HG03575 (cell line): ENCODE results near the gene FLT3.
"Not testable (repeated sequence)": the region's sequence is repeated elsewhere in the genome, so short reads cannot be mapped to it uniquely, and the experiment has no call there.

Source experiments
- ATAC-seq: cut with Tn5 transposase; IDR thresholded peaks from one replicate; pipeline ENCODE4 v1.9.1; 2021; ENCODE audit not compliant: unreplicated experiment, insufficient number of reproducible peaks, low FRiP score; ENCODE audit errors: extremely low read depth

Gene FLT3

DNA sequence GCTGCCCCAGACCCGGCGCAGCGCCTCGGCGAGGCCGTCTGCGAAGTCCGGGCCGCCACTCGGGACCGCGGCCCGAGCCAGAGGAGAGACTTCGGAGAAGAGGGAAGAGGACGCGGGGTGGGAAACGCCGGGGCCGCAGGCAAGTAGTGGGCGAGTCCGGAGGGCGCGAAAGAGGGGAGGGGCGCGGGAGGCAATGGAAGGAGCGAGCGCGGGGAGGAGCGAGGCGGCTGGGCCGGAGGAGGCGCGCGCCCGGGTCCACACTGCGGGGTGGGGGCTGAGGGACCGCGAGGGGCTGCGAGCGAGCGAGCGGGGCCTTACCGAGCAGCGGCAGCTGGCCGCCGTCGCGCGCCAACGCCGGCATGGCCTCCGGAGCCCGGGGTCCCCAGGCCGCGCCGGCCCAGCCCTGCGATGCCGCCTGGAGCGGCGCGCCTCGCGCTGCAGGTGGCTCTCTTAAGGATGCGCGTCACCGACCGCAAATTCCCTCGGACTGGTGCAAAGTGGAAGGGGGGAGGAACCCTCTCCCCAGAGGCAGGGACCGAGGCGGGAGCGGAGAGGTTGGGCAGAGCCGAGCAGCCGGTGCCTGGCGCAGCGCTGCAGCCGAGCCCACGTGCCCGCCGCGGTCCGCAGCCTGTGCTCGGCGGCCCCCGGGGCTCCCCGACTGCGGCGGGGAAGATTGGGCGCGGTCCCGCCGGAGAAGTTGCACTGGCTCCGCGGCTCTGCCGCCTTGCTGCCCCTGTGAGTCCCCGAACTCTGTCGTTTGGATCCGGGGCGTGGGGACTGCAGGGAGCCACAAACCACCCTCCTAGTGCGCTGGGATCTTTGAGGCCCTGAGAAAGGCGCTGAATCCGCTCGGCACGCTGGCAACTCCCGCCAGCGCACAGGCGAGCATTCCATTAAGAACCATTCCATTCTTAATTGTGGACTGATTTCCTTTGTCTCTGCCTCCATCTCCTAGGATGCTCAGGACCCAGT lies at the start of gene FLT3:
FLT3 (minus strand) TSS at position 427 of the 972 bp plus-strand sequence; CDS start at position 361, 66 bp downstream.
- ATAC-seq, result no peak

GRCh38 chr13:28147495-28147894 lies 47.1 kb upstream of the FLT3 start:
- ATAC-seq, result no peak

- no peak for ATAC-seq
These were observed 44.7 kb upstream of the FLT3 start for GRCh38 chr13:28145049-28145448.

GRCh38 chr13:28141542-28141941 lies 41.2 kb upstream of the FLT3 start:
- ATAC-seq, result not testable (repeated sequence)

DNA sequence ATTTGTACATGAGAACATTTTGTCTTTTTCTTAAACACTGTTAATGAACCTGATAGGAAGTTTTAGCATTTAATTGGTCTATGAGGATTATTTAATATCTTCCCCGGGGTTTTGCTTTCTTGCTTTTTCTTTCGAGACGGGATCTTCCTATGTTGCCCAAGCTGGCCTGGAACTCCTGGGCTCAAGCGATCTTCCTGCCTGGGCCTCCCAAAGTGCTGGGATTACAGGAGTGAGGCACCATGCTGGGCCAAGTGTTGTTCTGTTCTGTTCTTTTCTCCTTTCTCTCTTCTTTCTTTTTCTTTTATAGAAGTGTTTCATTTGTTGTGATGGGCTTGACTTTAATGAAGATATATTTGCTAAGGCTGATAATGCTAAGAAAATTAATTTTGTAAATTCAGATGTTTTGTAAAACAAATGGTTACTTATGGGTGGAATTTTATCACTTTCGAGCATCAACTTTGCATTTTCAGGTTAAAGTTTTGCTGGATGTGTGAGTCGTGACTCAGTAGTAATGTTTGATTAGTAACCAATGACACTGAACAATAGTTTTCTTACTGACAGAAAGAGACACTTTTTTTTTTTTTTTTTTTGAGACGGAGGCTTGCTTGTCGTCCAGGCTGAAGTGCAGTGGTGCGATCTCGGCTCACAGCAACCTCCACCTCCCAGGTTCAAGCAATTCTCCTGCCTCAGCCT lies 40.2 kb upstream of the FLT3 start:
- no peak for ATAC-seq

GRCh38 chr13:28138756-28139470 lies 38.5 kb upstream of the FLT3 start:
- ATAC-seq, result no peak

- ATAC-seq, result no peak
These were observed 37.8 kb upstream of the FLT3 start, which contains the start of gene PAN3 for GRCh38 chr13:28138012-28138755. Gene PAN3, plus strand, starts transcription at chr13:28138545. Its CDS starts 113 bp downstream, at chr13:28138658.

DNA sequence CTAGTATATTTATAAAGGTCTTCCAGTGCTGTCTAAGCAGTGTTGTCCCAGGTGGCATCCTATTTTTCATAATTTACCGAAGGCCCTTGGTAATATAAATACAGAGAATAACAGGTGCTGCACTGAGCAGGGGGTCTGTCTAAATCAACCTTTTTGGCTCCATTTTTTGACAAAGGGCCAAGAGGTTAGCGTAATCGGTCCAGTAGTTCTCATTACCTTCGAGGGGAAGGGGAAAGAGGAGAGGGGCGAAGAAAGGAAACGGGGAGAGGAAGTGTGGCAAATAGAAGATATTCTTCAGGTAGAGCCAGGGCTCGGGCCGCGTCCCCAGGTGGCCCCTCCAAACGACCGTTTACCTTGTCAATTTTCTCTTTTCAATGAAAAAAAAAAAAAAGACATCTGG lies 37.2 kb upstream of the FLT3 start:
- ATAC-seq, result no peak

DNA sequence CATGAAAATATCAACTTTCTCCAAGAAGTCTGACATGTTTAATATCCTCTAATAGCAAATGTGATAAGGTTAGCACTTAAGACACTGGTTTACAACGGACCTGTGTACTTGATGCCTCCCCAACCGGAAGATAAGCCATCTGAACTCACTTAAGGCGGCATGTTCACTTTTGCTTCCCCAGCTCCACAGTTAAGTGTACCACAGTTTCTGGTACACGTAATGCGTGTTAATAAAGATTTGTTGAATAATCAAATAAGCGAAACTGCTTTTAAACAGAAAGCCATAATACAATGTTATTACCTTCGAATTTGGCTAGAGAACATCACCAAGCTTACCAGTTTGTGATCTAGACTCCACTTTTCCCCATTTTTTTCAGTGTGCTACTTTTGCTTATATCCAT lies 36.5 kb upstream of the FLT3 start:
- ATAC-seq, result no peak

- no peak for ATAC-seq
These were observed 31.3 kb upstream of the FLT3 start for GRCh38 chr13:28131646-28132045.

DNA sequence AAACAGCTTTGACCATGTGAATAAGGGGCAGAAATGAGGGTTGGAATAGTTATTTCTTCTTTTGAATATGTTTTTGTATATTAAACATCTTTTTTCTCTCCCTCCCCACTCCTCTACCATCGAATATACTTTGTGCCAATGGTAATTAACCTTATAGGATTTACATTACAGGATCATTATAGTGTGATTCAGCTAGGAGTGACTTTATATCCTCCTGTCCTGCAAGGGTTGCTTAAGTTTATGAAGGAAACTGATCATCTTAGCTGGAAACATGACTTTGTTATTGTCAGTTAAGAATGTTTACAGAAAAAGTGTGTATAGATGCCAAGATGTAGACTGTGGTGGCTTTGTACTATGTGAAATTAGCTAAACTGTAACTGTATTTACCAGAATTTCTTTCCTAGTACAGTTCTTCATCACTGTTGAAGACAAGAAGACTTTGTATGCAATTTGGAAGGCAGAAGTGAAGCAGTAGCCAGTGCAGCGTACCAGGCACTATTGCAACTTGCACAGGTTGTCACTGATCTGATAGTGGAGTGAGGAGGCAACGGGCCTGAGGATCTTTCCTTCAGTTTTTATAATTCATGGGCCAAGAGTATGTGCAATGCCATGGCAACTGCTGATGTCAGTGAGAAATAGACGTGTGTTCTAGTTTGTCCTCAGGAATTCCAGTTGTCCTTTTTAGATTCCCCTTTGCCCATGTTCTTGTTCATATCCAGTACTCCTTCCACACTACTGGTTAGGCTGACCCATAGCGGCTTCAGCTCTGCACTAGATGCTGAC lies 29.7 kb upstream of the FLT3 start:
- no peak for ATAC-seq

- ATAC-seq, result no peak
These were observed 28.6 kb upstream of the FLT3 start for GRCh38 chr13:28128926-28129325.

DNA sequence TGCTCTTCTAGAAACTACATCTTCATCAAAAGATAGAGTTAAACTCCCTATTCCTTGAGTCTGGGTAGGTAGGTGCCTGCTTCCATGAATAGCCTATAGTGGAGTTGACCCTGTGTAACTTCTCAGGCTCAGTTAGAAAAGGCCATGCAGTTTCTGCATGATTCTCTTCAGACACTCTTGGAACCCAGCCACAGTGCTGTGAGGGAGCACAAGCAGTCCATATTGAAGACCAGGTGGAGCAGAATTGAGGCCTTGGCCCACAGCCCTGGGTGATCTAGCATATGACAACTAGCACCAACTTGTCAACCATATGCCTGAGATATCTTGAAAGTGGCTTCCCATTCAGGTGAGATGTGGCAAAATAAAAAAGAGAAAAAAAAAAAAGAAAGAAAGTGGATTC lies 27.7 kb upstream of the FLT3 start:
- no peak for ATAC-seq

DNA sequence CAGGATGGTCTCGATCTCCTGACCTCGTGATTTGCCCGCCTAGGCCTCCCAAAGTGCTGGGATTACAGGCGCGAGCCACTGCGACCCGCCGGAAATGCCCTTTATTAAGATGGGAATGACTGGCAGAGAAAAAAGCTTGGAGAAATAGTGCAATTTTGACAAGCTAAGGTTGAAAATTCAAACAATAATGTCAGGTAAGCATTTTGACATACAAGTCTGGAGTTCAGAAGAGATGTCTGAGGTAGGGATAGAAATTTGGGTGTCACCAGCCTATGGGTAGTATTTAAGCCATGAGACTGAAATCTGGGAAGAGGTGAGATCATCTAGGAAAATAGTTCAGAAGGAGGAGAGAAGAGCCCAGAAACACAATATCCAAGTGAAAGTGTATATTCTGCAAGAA lies 20.8 kb upstream of the FLT3 start:
- no peak for ATAC-seq

- no peak for ATAC-seq
These were observed 19.9 kb upstream of the FLT3 start for GRCh38 chr13:28120317-28120716.

DNA sequence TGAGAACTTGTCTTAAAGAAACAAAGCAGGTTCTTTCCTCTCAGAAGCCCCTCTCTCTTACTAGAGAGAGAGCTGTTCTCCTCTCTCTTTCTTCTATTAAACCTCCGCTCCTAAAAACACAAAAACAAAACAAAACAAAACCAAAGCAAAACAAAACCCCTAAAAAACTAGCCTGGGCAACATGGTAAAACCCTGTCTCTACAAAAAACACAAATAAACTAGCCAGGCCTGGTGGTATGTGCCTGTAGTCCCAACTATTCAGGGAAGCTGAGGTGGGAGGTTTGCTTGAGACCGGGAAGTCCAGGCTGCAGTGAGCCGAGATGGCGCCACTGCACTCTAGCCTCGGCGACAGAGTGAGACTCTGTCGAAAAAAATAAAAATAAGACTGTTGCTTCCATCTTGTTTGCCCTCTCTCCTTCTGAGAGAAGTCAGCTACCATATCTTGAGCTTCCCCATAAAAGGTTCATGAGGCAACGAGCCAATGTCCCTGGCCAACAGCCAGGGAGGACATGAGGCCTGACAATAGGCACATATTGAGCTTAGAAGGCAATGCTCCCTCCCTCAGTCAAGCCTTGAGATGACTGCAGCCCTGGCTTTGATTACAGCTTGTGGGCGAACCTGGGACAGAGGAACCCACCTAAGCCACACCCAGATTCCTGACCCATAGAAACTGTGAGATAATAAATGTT lies 17.5 kb upstream of the FLT3 start:
- no peak for ATAC-seq

DNA sequence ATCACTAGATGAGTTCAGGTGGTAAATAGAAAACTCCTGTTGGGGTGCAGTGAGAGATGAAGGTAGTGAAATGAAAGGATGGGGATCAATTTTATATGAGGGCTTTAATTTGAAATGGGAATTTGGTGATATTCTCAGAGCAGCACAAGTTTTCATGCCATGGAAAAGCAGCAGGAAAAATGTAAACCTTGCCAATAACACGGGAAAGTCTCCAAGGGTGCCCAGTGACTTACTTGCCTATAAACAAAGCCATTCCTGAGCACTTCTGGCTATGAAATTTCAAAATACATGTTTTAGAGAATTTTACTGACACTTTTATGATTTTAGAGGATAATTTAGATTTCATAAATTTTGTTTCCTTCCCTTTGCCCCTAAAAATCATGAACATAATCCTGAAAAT lies 16.4 kb upstream of the FLT3 start:
- ATAC-seq, result no peak

- ATAC-seq, result no peak
These were observed 10.0 kb upstream of the FLT3 start for GRCh38 chr13:28110414-28110813.
